Parathyroid adenoma (tissue), 2 donors: Measurements from ENCODE around the gene ZNHIT2.

Experiments
- H2AFZ ChIP-seq: fragments of 300-600 bp; sonication (generic); one replicate; pipeline ENCODE4 v1.7.0; 2017; ENCODE audit warnings: antibody characterized with exemption, mild to moderate bottlenecking
- H3K27ac ChIP-seq: fragments of 300-600 bp; sonication (generic); one replicate; pipeline ENCODE4 v1.7.0; 2017
- H3K27me3 ChIP-seq: fragments of 300-600 bp; sonication (generic); one replicate; pipeline ENCODE4 v1.7.0; 2017; ENCODE audit warnings: low read length; ENCODE audit not compliant: control insufficient read depth, insufficient read depth
- H3K36me3 ChIP-seq: fragments of 300-600 bp; sonication (generic); one replicate; pipeline ENCODE4 v1.7.0; 2017; ENCODE audit warnings: low read length; ENCODE audit not compliant: control insufficient read depth, insufficient read depth
- H3K4me1 ChIP-seq: fragments of 300-600 bp; sonication (generic); one replicate; pipeline ENCODE4 v1.7.0; 2017; ENCODE audit warnings: control low read depth
- H3K4me2 ChIP-seq: fragments of 300-600 bp; sonication (generic); one replicate; pipeline ENCODE4 v1.7.0; 2017; ENCODE audit warnings: low read length
- H3K4me3 ChIP-seq: fragments of 300-600 bp; sonication (generic); one replicate; pipeline ENCODE4 v1.7.0; 2017; ENCODE audit warnings: low read depth, low read length
- H3K79me2 ChIP-seq: fragments of 300-600 bp; sonication (generic); one replicate; pipeline ENCODE4 v1.7.0; 2017; ENCODE audit warnings: control low read depth
- H3K9ac ChIP-seq: fragments of 300-600 bp; sonication (generic); one replicate; pipeline ENCODE4 v1.7.0; 2017; ENCODE audit warnings: mild to moderate bottlenecking
- H3K9me3 ChIP-seq: fragments of 300-600 bp; sonication (generic); one replicate; pipeline ENCODE4 v1.7.0; 2017; ENCODE audit warnings: low read length; ENCODE audit not compliant: control insufficient read depth
- CTCF ChIP-seq: fragments of 300-600 bp; sonication (generic); IDR thresholded peaks from one replicate; pipeline ENCODE4 v1.7.0; 2017; ENCODE audit warnings: antibody characterized with exemption, mild to moderate bottlenecking
- donor health status: primary hyperparathyroidism.

ZNHIT2 gene

GRCh38 chr11:65132238-65132987 is 14.9 kb upstream of the ZNHIT2 start:
- Histone ChIP-seq H3K4me2 (no peak overlapping the region), H2AFZ (no peak overlapping the region), H3K36me3 (no peaks in the 10 kb centered on the region), H3K27ac (no peak overlapping the region), H3K9me3 (no peaks in the 10 kb centered on the region), H3K27me3 (no peaks in the 10 kb centered on the region), H3K9ac (no peak overlapping the region), H3K4me1 (peaks cover 2% of the 10 kb centered on the region), H3K79me2 (peaks cover 10% of the 10 kb centered on the region), H3K4me3 (no peak overlapping the region)
- TF ChIP-seq CTCF: no peak

DNA sequence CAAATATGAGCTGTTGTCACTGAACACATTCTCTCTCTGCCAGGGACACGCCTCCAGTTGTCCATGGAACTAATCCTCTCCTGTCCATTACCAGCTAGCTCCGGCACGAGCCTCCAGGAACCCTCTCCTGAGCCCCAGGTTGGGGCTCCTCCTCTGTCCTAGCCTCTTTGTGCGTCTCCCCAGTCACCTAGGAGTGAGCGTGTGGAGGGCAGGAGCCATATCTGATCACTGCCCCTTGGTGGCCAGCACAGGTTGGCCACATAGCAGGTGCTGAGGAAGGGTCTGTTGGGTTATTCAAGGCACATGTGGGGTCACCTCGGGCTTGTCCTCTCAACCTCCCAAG is 14.4 kb upstream of the ZNHIT2 start:
- H3K4me3 ChIP-seq: no peak overlapping the region
- H3K9me3 ChIP-seq: no peaks in the 10 kb centered on the region
- no peaks in the 10 kb centered on the region for H3K36me3 ChIP-seq
- no peak overlapping the region for H2AFZ ChIP-seq
- no peak overlapping the region for H3K4me2 ChIP-seq
- H3K27ac ChIP-seq: no peak overlapping the region
- H3K79me2 ChIP-seq: peaks cover 10% of the 10 kb centered on the region
- TF ChIP-seq CTCF: no peak
- H3K4me1 ChIP-seq: peaks cover 2% of the 10 kb centered on the region
- no peak overlapping the region for H3K9ac ChIP-seq
- no peaks in the 10 kb centered on the region for H3K27me3 ChIP-seq

- H3K79me2 ChIP-seq: peaks cover 10% of the 10 kb centered on the region
- H3K4me1 ChIP-seq: peaks cover 2% of the 10 kb centered on the region
- H3K4me2 ChIP-seq: no peak overlapping the region
- no peaks in the 10 kb centered on the region for H3K27me3 ChIP-seq
- H3K36me3 ChIP-seq: no peaks in the 10 kb centered on the region
- no peak overlapping the region for H3K9ac ChIP-seq
- no peak overlapping the region for H3K27ac ChIP-seq
- H2AFZ ChIP-seq: no peak overlapping the region
- TF ChIP-seq CTCF: no peak
- no peak overlapping the region for H3K4me3 ChIP-seq
- no peaks in the 10 kb centered on the region for H3K9me3 ChIP-seq
These were observed 13.9 kb upstream of the ZNHIT2 start for GRCh38 chr11:65131417-65131776.

DNA sequence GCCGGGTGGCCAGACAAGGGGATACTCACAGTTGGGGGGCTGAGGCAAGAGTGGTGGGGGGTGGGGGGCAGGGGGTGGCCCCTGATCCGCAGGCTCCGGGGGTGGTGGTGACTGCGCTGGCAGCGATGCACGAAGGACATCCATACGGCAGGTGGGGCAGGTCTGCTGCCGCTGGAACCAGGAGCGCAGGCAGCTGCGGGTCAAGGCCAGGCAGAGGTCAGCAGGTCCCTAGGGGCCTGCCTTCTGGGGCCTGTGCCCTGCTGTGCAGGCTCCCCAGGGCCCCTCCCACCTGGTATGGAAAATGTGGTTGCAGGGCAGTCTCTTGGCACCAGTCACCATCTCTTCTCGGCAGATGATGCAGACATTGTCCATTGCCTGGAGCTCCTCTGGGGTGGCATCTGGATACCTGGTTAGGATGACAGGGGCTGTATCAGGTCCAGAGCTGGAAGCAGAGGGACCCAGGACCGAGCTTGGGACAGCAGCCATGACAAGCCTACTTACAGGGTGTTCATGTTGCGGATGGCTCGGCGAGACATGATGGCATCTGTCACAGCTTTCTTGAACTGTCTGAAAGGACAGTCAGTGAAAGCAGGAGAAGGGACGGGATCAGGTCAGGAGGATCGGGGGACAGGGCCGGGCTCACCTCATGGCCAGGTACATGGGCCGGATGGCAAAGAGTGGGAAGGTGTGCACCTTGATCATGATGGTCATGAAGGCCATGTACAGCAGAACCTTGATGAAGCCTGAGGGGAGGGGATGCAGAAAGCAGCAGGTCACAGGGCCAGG is 13.3 kb upstream of the ZNHIT2 start:
- Histone ChIP-seq H2AFZ (no peak overlapping the region), H3K4me1 (peaks cover 2% of the 10 kb centered on the region), H3K4me3 (no peak overlapping the region), H3K36me3 (no peaks in the 10 kb centered on the region), H3K27me3 (no peaks in the 10 kb centered on the region), H3K4me2 (no peak overlapping the region), H3K79me2 (peaks cover 10% of the 10 kb centered on the region), H3K27ac (no peak overlapping the region), H3K9me3 (no peaks in the 10 kb centered on the region), H3K9ac (no peak overlapping the region)
- no peak for TF ChIP-seq CTCF
